HEK293 (cell line): ENCODE measurements around the gene FOXD1.
A peak's percentile ranks its signal among the peaks of the same experiment; 100 is the strongest.

Source experiments
- CTCF ChIA-PET: fragments of 350-600 bp; formaldehyde crosslinking; extraction: SDS; loops from one replicate; lab custom pipeline; 2021; ENCODE audit warnings: antibody characterized with exemption; lab: Yijun Ruan, JAX
- POLR2A ChIA-PET: fragments of 300-600 bp; formaldehyde crosslinking; extraction: SDS; loops from one replicate; lab custom pipeline; 2020; ENCODE audit warnings: antibody characterized with exemption, inconsistent platforms; lab: Yijun Ruan, JAX
- H3K27ac ChIP-seq: fragments of 200-500 bp; sonication (Bioruptor generic); 2 replicates; pipeline ENCODE4 v1.5.1; 2014; ENCODE audit warnings: low read depth, low read length, control low read depth, inconsistent platforms; ENCODE audit errors: extremely low read depth
- H3K36me3 ChIP-seq, 2 experiments: fragments of 200-500 bp in 1 of 2; sonication (Bioruptor generic) in 1 of 2; 1 replicate in 1 of 2; 2 replicates in 1 of 2; pipeline ENCODE4 v1.5.1; 2014 to 2017; ENCODE audit warnings: inconsistent platforms in 2 of 2, low read length in 2 of 2; ENCODE audit not compliant: control insufficient read depth in 2 of 2, insufficient read depth in 1 of 2
- H3K4me1 ChIP-seq: fragments of 200-500 bp; sonication (Bioruptor generic); 2 replicates; pipeline ENCODE4 v1.5.1; 2014; ENCODE audit warnings: mild to moderate bottlenecking, low read length, inconsistent platforms; ENCODE audit not compliant: control insufficient read depth, insufficient read depth
- H3K4me3 ChIP-seq: 2 replicates; pipeline ENCODE4 v1.5.1; 2011; ENCODE audit warnings: low read depth, mild to moderate bottlenecking, control low read depth, low read length, moderate library complexity
- H3K9me3 ChIP-seq: fragments of 200-500 bp; sonication (Bioruptor generic); 2 replicates; pipeline ENCODE4 v1.5.1; 2014; ENCODE audit warnings: low read depth, low read length, inconsistent platforms; ENCODE audit not compliant: control insufficient read depth, insufficient read depth
- AEBP2 ChIP-seq: fragments of 450-650 bp; formaldehyde crosslinking; IDR thresholded peaks from 2 replicates; pipeline ENCODE4 v1.5.1; 2016; ENCODE audit warnings: missing biosample characterization, missing genetic modification characterization, borderline replicate concordance
- KLF10 ChIP-seq: fragments of 450-650 bp; IDR thresholded peaks from 2 replicates; pipeline ENCODE4 v1.5.1; 2018; ENCODE audit warnings: missing biosample characterization, mild to moderate bottlenecking, missing genetic modification characterization
- MYNN ChIP-seq: fragments of 450-650 bp; formaldehyde crosslinking; IDR thresholded peaks from 2 replicates; pipeline ENCODE4 v1.5.1; 2016; ENCODE audit warnings: missing biosample characterization, missing genetic modification characterization, borderline replicate concordance
- OSR2 ChIP-seq: fragments of 450-650 bp; formaldehyde crosslinking; IDR thresholded peaks from 2 replicates; pipeline ENCODE4 v1.5.1; 2016; ENCODE audit warnings: missing biosample characterization, missing genetic modification characterization
- PRDM1 ChIP-seq: fragments of 450-650 bp; formaldehyde crosslinking; IDR thresholded peaks from 2 replicates; pipeline ENCODE4; 2016; ENCODE audit warnings: missing biosample characterization, missing genetic modification characterization
- SCRT2 ChIP-seq: fragments of 450-650 bp; formaldehyde crosslinking; IDR thresholded peaks from 2 replicates; pipeline ENCODE4 v1.5.1; 2016; ENCODE audit warnings: missing biosample characterization, missing genetic modification characterization
- ZBTB7A ChIP-seq: fragments of 450-650 bp; formaldehyde crosslinking; IDR thresholded peaks from 2 replicates; pipeline ENCODE4 v1.5.1; 2016; ENCODE audit warnings: low read depth, missing biosample characterization, missing genetic modification characterization
- ZNF19 ChIP-seq: fragments of 450-650 bp; formaldehyde crosslinking; IDR thresholded peaks from 2 replicates; pipeline ENCODE4; 2016; ENCODE audit warnings: missing biosample characterization, missing genetic modification characterization, low read depth
- ZNF23 ChIP-seq: fragments of 450-650 bp; formaldehyde crosslinking; IDR thresholded peaks from 2 replicates; pipeline ENCODE4 v1.5.1; 2016; ENCODE audit warnings: missing biosample characterization, missing genetic modification characterization, borderline replicate concordance
- ZNF366 ChIP-seq: fragments of 450-650 bp; formaldehyde crosslinking; conservative IDR thresholded peaks from 2 replicates; pipeline ENCODE4 v1.5.1; 2016; ENCODE audit warnings: missing biosample characterization, missing genetic modification characterization
- ZNF416 ChIP-seq: fragments of 450-650 bp; formaldehyde crosslinking; IDR thresholded peaks from 2 replicates; pipeline ENCODE4 v1.5.1; 2016; ENCODE audit warnings: missing biosample characterization, missing genetic modification characterization
- ZNF426 ChIP-seq: fragments of 450-650 bp; formaldehyde crosslinking; IDR thresholded peaks from 2 replicates; pipeline ENCODE4 v1.5.1; 2017; ENCODE audit warnings: missing biosample characterization, missing genetic modification characterization, mild to moderate bottlenecking, inconsistent platforms, moderate library complexity
- ZNF548 ChIP-seq: fragments of 450-650 bp; formaldehyde crosslinking; IDR thresholded peaks from 2 replicates; pipeline ENCODE4 v1.5.1; 2016; ENCODE audit warnings: missing biosample characterization, missing genetic modification characterization
- ZNF558 ChIP-seq: fragments of 450-650 bp; formaldehyde crosslinking; IDR thresholded peaks from 2 replicates; pipeline ENCODE4 v1.5.1; 2016; ENCODE audit warnings: missing biosample characterization, missing genetic modification characterization
- ZNF596 ChIP-seq: fragments of 450-650 bp; IDR thresholded peaks from 2 replicates; pipeline ENCODE4 v1.5.0; 2018; ENCODE audit warnings: missing biosample characterization, mild to moderate bottlenecking, missing genetic modification characterization, moderate library complexity
- ZNF626 ChIP-seq: fragments of 450-650 bp; sonication (Bioruptor Pico); formaldehyde crosslinking; IDR thresholded peaks from 2 replicates; pipeline ENCODE4 v1.5.1; 2018; ENCODE audit warnings: missing biosample characterization, missing genetic modification characterization, inconsistent platforms
- ZSCAN23 ChIP-seq: fragments of 450-650 bp; formaldehyde crosslinking; IDR thresholded peaks from 2 replicates; pipeline ENCODE4 v1.5.1; 2016; ENCODE audit warnings: missing biosample characterization, missing genetic modification characterization
- ZSCAN30 ChIP-seq: fragments of 450-650 bp; IDR thresholded peaks from 2 replicates; pipeline ENCODE4 v1.5.1; 2018; ENCODE audit warnings: missing biosample characterization, mild to moderate bottlenecking, missing genetic modification characterization, moderate library complexity

Gene FOXD1

DNA sequence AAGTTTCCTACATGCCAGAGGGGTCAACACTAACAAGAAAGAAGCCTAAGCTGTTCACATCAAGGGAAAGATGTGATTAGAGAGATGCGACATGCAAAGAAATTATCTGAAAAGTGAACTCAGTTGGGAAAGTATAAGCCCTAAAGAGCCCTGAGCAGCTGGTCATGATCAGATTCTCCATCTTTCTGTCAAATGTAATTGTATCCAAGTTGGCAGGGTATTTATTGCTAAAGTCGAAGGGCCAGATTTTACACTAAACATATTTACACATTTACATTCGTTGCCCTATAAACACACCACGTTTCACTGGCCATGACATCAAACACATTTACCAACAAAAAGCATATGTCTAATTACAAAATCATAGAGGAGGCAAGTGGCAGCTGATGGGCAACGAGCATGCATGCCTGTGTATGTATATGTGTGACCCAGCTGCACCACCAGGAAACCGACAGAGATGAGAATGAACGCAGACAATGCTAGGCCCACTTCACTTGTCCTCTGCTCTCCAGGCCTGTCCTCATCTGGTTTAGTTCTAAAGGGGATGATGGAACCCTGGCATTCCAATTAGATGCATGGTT is 6.3 kb downstream of the FOXD1 start:
- TF ChIP-seq AEBP2 (tag by site-specific recombination) (no peak), PRDM1 (tag by site-specific recombination) (0 out of 2 replicates have a peak, but pooled peaks have one; percentile 43)
- Histone ChIP-seq H3K4me3 (no peak overlapping the region), H3K27ac (no peak overlapping the region), H3K9me3 (no peaks in the 10 kb centered on the region), H3K36me3 (peaks cover 0 to 11% of the 10 kb centered on the region in 2 experiments; a peak in 1 of 3 replicates), H3K4me1 (peaks cover 35% of the 10 kb centered on the region)
- CTCF ChIA-PET = interaction anchor here (1.1 to 2.7 kb wide), 5 partner anchors 9 to 239 kb away, joined by 4 to 12 read pairs (median 5); no protein-coding TSS in a partner anchor
- POLR2A ChIA-PET = interaction anchor here (0.6 kb wide), 1 partner anchor 9 kb away, joined by 3 read pairs; no protein-coding TSS in a partner anchor

GRCh38 chr5:73441378-73441777 is 7.2 kb downstream of the FOXD1 start:
- H3K9me3 ChIP-seq = no peaks in the 10 kb centered on the region
- H3K4me1 ChIP-seq = peaks cover 40% of the 10 kb centered on the region
- 0 out of 2 replicates have a peak, but pooled peaks have one; percentile 13 for TF ChIP-seq KLF10 (tag by site-specific recombination)
- no peak for TF ChIP-seq ZNF366 (tag by site-specific recombination)
- TF ChIP-seq OSR2 = 0 out of 2 replicates have a peak, but pooled peaks have one; percentile 27
- no peak for TF ChIP-seq ZBTB7A
- H3K27ac ChIP-seq = no peak overlapping the region
- peaks cover 0 to 11% of the 10 kb centered on the region in 2 experiments; a peak in 1 of 3 replicates for H3K36me3 ChIP-seq
- ChIA-PET POLR2A (no interaction called here), CTCF (interaction anchor here (0.5 to 2.7 kb wide), 6 partner anchors 9 to 238 kb away, joined by 3 to 12 read pairs (median 4); no protein-coding TSS in a partner anchor)
- H3K4me3 ChIP-seq = no peak overlapping the region

- CTCF ChIA-PET = interaction anchor here (1.9 kb wide), 1 partner anchor 224 kb away, joined by 5 read pairs; no protein-coding TSS in a partner anchor
- Histone ChIP-seq H3K4me1 (peaks cover 40% of the 10 kb centered on the region), H3K9me3 (no peaks in the 10 kb centered on the region), H3K36me3 (peaks cover 0 to 11% of the 10 kb centered on the region in 2 experiments; a peak in 1 of 3 replicates), H3K27ac (no peak overlapping the region), H3K4me3 (no peak overlapping the region)
- TF ChIP-seq ZSCAN30 (tag by site-specific recombination) = no peak
- no peak for TF ChIP-seq ZNF19
- TF ChIP-seq ZNF426 (tag by site-specific recombination) = no peak
- TF ChIP-seq ZNF416 (tag by site-specific recombination) = no peak
- no peak for TF ChIP-seq ZNF596 (tag by site-specific recombination)
- TF ChIP-seq ZSCAN23 (tag by site-specific recombination) = no peak
- no peak for TF ChIP-seq MYNN (tag by site-specific recombination)
- TF ChIP-seq ZBTB7A = no peak
- TF ChIP-seq ZNF23 (tag by site-specific recombination) = no peak
- TF ChIP-seq SCRT2 (tag by site-specific recombination) = no peak
- TF ChIP-seq ZNF626 (tag by site-specific recombination) = no peak
- TF ChIP-seq ZNF548 (tag by site-specific recombination) = no peak
- no peak for TF ChIP-seq ZNF558
- POLR2A ChIA-PET = interaction anchor here (0.6 kb wide), 1 partner anchor 747 kb away, joined by 6 read pairs; no protein-coding TSS in a partner anchor
Measured at GRCh38 chr5:73440262-73440661, 8.3 kb downstream of the FOXD1 start.
